Hippocampal formation (tissue), 2 donors: ENCODE data around the gene NUBP2.

Source experiments
- DNase-seq, 2 donors: peaks; one replicate each; lab custom pipeline; 2025; lab: John Stamatoyannopoulos, UW

Gene NUBP2

GRCh38 chr16:1772362-1772907, 10.3 kb upstream of the NUBP2 start, which contains the start of gene EME2:
Gene EME2, plus strand, starts transcription at chr16:1772810. Its CDS starts 418 bp downstream, at chr16:1773228.
- no peak for DNase-seq

GRCh38 chr16:1772908-1773702, 9.7 kb upstream of the NUBP2 start, which contains the start of gene MRPS34:
Gene MRPS34, minus strand, starts transcription at chr16:1773134. Its CDS starts 15 bp downstream, at chr16:1773119.
- DNase-seq: peak; percentile 70 to 74

DNA sequence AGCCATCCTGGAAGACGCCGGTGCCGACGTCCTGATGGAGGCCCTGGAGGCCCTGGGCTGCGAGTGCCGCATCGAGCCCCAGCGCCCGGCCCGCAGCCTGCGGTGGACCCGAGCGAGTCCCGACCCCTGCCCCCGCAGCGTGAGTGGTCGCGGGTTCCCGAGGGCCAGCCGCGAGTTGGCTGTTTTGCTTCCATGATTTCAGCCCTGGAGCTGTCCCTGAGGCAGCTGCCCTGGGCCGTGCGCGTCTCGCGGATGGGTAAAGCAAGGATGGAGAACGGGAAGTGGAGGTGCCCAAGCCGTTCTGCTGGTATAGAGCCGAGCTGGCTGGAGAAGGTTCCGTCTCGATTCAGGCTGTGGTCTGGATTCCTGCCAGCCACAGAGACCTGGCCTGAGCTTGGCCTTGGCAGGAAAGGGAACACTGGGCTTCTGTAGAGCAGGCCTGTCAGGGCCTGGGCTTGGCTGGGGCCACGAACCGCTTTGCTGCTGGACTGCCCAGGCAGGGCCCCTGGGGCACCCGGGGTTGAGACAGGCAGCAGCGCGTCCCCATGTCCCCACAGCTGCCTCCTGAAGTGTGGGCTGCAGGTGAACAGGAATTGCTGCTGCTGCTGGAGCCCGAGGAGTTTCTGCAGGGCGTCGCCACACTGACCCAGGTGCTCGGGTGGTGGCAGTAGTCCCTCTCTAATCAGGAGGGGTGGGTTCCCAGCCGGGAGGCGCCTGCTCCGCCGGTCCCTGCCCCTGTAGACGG, 8.9 kb upstream of the NUBP2 start:
- no peak for DNase-seq

DNA sequence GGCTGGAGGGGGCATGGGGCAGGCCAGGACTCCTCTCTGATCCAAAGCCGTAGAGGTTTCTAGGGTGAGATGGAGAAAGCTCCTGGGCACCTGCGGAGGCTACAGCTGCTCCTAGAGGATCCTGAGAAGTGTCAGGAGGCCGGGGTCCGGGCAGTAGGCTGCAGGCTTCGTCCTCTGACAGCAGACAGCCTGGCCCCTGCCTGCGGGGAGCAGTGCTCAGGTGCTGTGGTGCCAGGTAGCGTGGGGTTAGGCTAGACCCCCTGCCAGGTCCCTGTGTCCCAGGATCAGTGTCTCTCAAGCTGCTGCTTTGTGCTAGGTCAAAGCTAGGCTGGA, 8.3 kb upstream of the NUBP2 start:
- no peak for DNase-seq

- DNase-seq: no peak
Measured at GRCh38 chr16:1775006-1775845, 7.5 kb upstream of the NUBP2 start.

- DNase-seq: no peak
Measured at GRCh38 chr16:1775846-1776671, 6.7 kb upstream of the NUBP2 start.

- DNase-seq: no peak
Measured at GRCh38 chr16:1776672-1776955, 6.1 kb upstream of the NUBP2 start.

DNA sequence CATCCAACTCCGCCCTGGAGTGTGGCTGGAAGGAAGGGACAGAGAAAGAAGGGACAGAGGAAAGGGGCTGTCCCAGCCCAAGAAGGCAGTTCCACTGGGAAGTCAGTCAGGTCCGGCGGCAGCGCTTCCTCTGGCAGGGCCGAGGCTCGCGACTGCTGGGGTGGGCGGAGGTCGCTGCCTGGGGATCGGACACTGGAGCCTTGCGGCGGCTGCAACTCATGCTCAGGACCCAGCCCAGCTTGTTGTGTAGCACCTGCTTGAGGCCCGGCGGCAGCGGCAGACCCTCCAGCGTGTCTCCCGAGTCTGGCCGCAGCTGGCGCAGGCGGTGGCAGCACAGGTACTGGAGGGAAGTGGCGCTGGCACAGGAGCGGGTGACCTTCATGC, 5.8 kb upstream of the NUBP2 start:
- DNase-seq: no peak

GRCh38 chr16:1777375-1778199, 5.2 kb upstream of the NUBP2 start:
- no peak for DNase-seq

DNA sequence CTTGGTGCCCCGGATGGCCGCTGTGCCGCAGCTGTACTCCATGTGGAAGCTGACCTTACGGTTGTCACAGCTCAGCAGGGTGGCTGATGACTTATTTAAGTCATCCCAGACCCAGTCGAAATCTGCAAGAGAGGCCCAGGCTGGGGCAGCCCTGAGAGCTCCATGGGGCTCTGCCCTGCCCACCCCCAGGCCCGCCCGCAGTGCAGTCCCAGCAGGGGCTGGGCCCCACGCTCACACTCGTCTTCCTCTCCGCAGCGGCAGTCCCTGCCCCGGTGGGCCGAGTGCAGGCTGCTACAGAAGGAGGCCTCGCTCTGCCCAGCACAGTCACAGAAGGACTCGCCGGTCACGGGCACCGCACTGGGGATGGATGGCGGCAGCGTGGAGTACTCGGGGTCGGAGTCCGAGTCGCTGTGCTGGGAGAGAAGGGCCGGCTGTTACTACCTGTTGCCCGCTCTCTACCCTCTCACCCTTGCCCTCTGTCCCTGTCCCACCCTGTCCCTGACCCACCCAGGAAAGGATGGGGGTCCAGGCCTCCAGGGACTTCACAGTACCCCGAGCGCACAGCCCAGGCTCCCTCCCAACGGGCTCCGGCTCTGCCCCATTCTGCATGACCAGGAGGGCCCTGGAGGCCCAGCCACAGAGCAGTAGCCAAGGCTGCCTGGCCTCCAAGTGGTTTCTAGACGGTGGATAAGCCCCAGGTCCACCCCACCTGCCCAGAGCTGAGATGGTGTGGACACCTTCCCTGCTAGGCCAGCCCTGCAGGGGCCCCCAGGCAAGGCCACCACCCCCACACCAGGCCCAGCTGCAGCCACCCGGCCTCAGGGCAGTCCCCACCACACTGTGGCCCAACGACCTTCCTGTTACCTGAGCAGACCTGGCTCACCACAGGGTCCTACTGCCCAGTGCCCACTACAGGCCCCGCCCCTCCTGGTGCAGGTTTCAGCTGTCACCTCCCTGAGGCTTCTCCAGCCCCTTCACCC, 4.3 kb upstream of the NUBP2 start:
- DNase-seq: no peak

GRCh38 chr16:1779234-1779701, 3.5 kb upstream of the NUBP2 start:
- no peak for DNase-seq

DNA sequence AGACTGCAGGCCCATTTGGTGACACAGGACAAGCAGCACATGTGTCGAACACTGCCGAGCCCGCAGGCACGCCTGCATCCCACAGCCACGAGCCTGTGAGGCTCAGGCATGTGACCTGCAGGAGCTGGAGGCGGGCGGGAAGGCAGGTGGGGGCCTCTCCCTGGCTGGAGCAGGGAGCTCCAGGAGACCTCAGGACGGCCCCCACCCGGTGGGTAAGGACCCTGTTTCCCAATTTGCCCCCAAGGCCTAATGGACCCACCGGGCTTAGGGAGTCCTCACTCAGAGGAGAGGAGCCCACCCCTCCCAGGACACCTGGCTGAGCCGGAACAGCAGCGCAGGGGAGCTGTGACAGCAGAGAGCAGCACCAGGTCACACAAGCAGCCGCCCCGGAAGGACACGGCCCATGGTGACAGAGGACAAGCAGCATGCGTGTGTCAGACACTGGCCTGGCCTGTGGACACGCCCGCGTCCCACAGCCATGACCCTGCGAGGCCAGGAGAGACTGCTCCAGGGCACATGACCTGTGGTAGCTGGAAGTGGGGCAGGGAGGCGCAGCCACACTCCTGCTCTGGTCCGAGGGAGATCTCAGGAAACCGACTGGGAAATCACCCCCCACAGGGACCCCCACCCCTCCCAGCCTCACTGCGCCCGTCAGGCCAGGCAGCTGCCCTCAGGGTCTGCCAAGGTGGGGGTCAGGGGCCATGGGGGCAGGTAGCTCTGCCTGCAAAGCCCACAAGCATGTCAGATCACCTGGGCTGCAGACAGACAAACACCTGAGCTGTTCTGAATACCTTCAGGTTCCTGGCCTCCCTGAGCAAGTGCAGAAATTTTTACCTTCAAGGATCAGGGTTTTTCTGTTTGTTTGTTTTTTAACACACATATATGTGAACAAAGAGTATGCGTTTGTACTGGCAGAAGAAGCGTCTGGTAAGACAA, 2.8 kb upstream of the NUBP2 start:
- DNase-seq: no peak

GRCh38 chr16:1780677-1781072, 2.1 kb upstream of the NUBP2 start:
- DNase-seq: no peak

DNA sequence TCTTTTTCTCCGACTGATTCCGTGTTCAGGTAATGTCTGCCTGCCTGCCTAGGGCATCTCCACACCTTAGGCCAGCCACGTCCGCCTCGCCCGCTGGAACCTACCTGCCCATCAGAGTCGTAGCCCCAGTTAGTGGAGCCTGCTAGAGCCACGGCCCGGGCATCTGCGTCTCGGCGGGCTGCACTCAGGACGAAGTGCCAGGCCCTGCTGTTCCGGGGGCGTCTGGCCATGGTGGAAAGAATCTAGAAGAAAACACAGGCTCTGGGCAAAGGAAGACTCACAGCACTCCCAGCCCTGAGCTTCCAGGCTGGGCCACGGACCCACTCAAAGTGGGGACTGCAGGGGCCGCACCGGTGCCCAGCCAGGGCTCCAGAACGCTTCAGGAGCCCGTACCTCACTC, 1.5 kb upstream of the NUBP2 start:
- DNase-seq: no peak

DNA sequence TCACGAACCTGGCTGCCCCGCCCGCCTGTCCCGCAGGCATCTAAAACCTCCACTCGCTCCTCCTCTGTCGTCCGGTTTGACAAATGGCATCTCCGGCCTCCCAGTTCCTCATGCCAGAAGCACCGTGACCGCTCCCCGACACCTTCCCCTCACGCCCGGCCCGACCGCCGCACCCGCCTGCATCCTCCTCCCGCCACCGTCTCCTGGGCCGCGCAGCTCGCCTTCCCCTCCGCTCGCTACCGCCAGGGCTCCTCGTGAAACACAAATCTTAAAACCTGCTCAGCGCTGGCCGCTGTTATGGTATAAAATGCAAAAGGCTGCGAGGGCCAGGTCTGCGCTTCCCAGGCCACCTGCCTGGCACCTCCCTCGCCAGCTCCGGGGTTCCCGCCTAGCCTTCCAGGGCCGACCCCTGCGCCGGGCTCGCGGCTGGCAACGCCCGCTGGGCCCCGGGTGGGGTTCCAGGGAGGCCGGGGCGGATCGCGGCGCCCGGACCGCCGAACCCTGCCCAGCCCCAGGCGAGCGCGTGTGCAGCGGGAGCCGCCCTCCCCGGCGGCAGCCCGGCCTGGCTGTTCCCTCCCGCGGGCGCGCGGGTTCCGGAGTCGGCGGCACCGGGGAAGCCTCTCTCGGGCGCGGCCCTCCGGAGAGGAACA, 877 bp upstream of the NUBP2 start:
- DNase-seq: no peak

DNA sequence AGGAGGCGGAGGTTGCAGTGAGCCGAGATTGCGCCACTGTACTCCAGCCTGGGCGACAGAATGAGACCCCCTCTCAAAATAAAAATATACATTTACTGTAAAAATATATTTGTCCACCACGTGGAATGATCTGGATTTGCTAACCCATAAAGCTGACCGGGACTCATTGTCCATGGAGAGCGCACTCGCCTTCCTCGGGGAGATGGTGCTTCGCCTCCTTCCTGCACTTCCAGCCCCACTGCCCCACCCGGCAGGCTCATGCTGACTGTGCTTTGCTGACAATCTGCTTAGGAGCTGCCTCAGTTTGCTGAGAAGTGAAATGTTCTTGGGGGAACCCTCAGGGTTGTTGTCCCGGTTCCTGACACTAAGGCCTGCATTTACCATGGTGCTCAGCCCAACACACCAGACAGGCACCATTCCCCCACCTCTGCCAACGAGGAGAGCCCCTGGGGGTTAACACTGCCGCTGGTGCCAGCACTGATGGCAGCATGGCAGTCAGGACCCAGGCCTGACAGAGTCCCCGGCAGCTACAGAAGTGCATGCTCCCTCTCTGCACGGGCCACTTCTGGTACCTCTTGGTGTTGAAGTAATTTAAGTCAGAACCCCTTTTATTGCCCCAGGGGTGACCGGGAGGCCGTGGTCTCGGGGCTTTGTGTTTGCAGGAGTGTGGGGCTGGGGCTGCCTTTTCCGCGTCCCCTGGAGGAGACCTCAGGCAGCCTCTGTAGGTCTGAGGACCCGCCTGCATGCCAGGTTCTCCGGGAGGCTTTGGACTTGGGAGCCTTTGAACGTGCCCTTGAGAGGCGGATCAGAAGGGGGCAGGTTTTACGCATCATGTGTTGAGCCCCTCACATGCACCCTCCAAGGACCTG, 2.5 kb downstream of the NUBP2 start:
- DNase-seq: no peak

- DNase-seq: no peak
Measured at GRCh38 chr16:1785846-1786170, 3.0 kb downstream of the NUBP2 start.
